A172 (cell line): ENCODE results near the gene CLDN5. TPM values are rescaled to one million over a fixed set of nuclear protein-coding genes. Genes with fewer than 3 reads are reported as not detected.

Experiments used
- DNase-seq: peaks from one replicate; pipeline ENCODE4 v3.0.0-alpha.2; 2015; ENCODE audit warnings: low spot score
- total RNA-seq: library from RNA; depleted of rRNA; stranded (reverse); fragments of >200 nt; shearing (Covaris generic); gene quantifications from 2 replicates; pipeline ENCODE4 v1.2.3, GENCODE V29; 2014

CLDN5 gene
- total RNA-seq, 1 experiment from 2014 or later = not detected

DNA sequence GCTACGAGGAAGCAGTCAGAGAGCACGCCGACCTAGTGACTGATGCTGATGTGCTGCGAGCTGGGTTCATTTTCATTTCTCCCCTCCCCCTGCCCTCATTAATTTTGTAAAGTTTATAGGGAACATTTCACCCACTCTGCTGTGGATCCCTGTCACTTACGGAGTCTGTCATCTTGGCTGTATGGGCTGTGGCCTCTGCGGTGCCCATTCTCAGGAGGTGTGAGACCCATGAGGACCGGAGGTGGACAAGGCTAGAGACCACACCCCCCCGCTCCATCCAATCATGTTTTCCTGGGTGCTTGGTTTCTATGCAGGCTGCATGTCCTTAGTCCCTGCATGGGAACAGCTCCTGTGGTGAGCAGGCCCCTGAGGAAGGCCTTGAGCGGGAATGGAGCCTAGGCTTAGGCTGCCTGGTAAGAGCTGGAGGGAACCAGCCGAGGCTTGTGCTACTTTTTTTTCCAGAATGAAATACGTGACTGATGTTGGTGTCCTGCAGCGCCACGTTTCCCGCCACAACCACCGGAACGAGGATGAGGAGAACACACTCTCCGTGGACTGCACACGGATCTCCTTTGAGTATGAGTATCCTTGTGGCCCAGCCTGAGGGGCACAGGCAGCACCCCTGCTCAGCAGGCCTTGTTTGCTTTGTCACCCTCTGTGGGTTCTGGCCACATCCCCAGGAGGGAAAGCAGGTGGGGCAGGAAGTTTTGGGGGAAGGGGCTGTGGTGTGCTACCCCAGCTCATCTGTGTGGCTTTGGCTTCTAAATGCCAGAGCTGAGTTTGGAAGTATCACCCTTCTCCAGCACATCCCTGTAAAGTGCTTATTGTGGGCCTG lies 19.1 kb downstream of the CLDN5 start:
- no peak for DNase-seq

DNA sequence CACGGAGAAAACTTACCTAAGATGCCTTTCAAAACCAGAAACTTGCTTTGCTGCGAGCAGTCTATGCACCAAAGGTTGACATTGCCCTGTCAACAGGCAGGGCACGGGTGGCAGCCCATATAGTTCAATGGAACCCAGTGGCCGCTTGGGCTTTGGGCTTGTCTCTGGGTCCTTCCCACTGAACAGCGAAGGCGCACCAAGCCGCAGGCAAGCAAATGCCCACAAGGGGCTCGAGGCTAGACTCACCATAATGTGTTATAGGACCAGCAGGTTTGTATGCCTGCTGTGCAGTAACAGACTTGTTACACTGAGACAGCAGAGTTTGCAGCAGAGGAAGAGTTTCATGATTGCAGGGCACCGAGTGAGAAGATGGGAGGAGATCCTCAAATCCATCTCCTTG lies 20.3 kb downstream of the CLDN5 start:
- no peak for DNase-seq

GRCh38 chr22:19503367-19503766 lies 20.8 kb downstream of the CLDN5 start:
- no peak for DNase-seq

DNA sequence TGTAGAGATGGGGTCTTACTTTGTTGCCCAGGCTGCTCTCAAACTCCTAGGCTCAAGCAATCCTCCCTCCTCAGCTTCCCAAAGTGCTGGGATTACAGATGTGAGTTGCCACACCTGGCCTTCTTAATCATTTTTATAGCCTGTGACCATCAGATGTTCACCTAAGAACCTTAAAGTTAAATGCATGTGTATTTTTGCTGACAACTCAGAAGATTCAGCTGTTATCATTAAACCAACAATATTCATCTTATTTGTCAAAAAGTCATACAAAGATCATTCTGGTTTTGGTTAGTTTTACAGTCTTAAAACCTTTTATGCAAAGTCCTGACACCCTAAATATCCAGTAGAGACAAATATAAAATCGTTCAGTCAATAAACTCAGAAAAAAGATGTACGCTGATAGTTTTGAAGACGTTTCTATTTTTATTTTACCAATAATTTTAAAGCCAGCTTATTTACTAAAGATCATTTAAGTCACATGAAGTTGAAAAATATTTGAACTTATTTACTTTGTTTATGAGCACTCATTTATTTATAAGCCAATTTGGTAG lies 22.2 kb downstream of the CLDN5 start:
- no peak for DNase-seq

DNA sequence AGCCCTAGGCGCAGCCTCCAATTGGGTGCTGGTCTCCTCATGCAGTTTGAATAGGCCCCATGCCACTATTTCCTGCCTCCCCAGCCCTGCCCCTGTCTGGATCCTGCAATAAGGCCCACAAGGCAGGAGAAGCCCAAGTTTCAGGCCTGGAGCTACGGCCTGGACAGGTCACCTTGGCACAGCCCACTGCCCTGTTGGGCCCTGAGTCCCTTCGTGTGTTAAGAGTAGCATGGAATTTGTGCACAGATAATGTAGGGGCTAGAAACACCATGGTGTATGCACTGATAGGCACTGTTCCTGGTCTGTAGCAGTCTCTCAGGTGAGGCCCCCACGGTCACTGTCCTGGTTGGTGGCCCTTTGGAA lies 24.3 kb downstream of the CLDN5 start:
- DNase-seq = no peak

DNA sequence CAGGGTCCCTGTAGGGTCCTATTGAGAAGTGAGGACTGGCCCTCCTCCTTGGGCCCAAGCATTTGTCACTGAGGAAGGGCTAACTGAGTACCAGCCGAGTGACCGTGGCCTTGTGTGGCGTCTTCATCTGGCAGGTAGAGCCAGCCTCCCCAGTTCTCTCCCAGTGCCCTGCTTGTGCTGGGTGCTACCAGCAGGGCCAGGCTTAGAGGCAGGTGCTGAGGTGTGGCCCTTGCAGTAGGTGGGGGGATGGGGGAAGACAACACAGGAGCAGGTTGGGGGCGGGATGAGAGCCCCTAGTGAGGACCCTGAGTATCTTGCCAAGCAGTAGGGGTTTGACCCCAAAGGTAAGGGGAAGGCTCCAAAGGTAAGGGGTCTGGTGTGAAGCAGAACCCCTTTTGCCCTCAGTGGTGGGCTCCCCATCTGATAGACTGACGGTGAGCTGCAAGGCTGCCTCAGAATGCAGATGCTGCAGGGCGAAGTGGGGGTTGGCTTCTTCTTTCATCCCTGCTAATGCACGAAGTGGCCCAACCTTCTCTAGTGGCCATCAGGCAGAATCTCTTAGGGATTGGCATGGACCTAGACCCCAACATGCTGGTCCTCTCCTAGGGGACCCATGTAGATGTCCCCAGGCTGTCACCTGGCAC lies 24.9 kb downstream of the CLDN5 start:
- no peak for DNase-seq

GRCh38 chr22:19498866-19499190 lies 25.4 kb downstream of the CLDN5 start:
- no peak for DNase-seq

GRCh38 chr22:19498154-19498865 lies 25.9 kb downstream of the CLDN5 start:
- DNase-seq = no peak

GRCh38 chr22:19497245-19497644 lies 27.0 kb downstream of the CLDN5 start:
- DNase-seq = no peak

GRCh38 chr22:19496324-19496630 lies 27.9 kb downstream of the CLDN5 start:
- DNase-seq = no peak

- no peak for DNase-seq
These were observed 28.5 kb downstream of the CLDN5 start for GRCh38 chr22:19495562-19496323.

DNA sequence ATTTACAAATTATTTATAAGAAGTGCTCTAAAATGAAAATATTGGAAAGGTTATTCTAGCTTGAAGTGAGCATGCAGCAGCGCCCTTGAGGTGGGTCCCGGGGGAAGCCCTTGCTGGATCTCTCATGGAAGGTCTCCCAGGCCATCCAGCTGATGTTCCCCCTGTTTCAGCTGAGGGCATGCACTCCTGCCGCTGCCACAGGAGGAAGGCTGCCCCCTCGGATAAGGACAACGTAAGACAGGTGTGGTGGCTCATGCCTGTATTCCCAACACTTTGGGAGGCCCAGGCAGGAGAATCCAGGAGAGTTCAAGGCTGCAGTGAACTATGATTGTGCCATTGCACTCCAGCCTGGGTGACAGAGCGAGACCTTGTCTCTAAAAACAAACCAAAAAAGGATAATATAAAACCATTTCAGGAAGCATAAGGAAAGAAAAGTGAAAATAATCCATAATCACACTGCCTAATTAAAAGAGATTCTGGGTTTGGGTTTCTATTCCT lies 29.5 kb downstream of the CLDN5 start:
- DNase-seq = no peak

GRCh38 chr22:19494001-19494560 lies 30.1 kb downstream of the CLDN5 start:
- DNase-seq = no peak

DNA sequence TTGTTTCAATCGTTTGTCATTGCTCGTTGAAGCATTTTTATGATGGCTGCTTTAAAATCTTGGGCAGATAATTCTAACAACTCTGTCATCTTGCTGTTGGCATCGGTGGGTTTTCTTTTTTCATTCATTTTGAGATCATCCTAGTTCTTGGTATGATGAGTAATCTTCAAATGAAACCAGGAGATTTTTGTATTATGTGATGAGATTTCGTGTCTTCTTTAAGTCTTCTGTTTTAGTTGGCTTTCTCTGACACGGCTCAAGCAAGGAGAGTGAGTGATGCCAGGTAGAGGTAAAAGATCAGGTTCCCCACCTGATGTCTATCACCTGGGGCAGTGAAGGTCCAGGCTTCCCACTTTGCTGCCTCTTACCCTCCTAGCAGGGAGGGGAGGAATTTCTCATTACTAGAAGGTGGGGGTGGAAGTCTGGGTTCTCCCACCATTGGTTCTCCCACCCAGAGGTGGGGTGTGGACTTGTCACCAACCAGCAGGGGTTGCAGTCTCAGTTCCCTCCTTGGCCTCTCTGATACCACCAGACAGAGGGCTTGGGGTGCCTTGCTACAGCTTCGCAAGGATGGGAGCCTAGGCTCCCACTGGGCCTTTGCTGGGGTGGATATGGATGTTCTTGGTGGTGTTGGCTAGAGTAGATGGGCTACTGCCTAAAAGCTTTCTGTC lies 31.6 kb downstream of the CLDN5 start:
- no peak for DNase-seq

DNA sequence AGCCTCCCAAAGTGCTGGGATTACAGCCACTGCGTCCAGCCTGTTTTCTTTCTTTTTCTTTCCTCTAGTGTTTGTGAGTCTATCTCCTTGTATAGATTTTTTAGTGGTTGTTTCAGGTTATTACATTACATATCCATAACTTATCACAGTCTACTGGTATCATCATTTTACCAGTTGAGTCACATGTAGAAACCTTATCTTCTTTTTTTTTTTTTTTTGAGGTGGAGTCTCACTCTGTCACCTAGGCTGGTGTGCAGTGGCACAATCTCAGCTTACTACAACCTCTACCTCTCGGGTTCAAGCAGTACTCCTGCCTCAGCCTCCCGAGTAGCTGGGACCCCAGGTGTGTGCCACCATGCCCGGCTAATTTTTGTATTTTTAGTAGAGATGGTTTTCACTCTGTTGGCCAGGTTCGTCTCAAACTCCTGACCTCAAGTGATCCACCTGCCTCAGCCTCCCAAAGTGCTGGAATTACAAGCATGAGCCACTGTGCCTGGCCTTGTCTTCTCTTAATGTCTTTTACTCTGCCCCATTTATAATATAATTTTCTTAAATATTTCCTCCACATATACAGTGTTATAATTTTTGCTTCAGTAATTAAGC lies 33.5 kb downstream of the CLDN5 start:
- no peak for DNase-seq

GRCh38 chr22:19488884-19489843 lies 35.0 kb downstream of the CLDN5 start:
- no peak for DNase-seq

GRCh38 chr22:19488285-19488684 lies 35.9 kb downstream of the CLDN5 start:
- no peak for DNase-seq

DNA sequence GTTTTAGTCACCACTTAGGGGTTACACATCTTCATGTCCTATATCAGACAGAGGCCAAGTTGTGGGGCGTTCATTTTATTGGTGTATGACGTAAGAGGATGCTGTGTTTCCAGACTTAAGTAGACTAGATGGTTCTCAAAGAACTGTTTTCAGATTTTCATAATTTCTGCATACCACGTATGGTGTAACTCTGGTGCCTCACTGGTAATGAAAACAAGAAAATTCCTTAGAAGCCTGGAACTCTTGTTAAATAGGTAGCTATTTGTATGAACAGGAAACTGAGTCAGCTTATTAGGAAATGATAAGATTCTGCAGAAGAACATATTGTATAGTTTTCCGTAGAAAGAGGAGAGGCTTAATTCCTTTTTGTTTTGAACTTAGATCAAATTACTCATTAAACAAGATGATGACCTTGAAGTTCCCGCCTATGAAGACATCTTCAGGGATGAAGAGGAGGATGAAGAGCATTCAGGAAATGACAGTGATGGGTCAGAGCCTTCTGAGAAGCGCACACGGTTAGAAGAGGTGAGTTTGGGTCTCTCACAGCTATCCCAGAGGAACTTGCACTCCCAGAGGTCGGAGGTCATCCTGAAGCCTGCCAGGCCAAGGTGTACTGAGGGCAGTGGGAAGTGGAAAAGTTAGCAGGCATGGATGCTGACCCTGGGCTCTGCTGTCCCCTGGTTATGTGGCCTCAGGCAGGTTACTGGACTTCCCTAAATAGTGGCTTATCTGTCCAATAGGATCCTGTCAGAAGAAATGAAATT lies 40.5 kb downstream of the CLDN5 start:
- DNase-seq = no peak

GRCh38 chr22:19482297-19482696 lies 41.9 kb downstream of the CLDN5 start:
- no peak for DNase-seq
